ENCODE measurements around the gene TTC7B. TPM values are rescaled to one million over a fixed set of nuclear protein-coding genes. Genes with fewer than 3 reads are reported as not detected.

The TTC7B gene
- total and polyA plus RNA-seq, 2 of the 8 experiments (the other 6 are each of a cell fraction or from before 2014, with no cell fraction given), result 23.7 to 34.0 TPM

DNA sequence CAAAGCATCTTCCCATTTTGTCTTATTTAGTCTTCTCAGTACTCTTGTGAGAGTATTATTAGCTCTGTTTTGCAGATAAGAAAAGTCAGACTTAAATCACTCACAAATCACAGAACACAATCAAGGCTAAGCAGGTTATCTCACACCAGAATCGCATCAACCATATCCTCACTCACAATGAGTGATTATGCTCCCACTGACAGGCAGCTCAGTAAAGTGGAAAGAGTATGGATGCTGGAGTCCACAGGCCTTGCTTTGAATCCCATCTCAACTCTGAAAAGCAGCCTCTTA, 43.1 kb downstream of the TTC7B start:
- Histone ChIP-seq H3K36me3 (ENCODE audit: control insufficient read depth in 2 of 4, insufficient read depth in 4 of 4, low read length in 3 of 4) (no peaks in the 10 kb centered on the region), H3K18ac (ENCODE audit: extremely low read depth, low read length) (no peak overlapping the region), H2BK120ac (replicated peaks; ENCODE audit: low read depth, low read length) (no peak overlapping the region), H3K27ac (ENCODE audit: low read depth, low read length) (no peak overlapping the region), H3K4me1 (replicated peaks in 1 of 4; ENCODE audit: control insufficient read depth in 3 of 4, insufficient read depth in 4 of 4, low read length in 3 of 4) (no peaks in the 10 kb centered on the region; a peak in 1 of 7 replicates), H3K79me1 (ENCODE audit: low read depth, low read length) (no peaks in the 10 kb centered on the region), H3K4ac (replicated peaks; ENCODE audit: insufficient read length, low read depth, low read length) (no peak overlapping the region), H2AK5ac (ENCODE audit: low read depth, low read length) (no peak overlapping the region), H3K23me2 (ENCODE audit: low read depth, low read length) (no peaks in the 10 kb centered on the region), H3K14ac (ENCODE audit: insufficient read length) (no peak overlapping the region), H4K8ac (ENCODE audit: extremely low read depth, insufficient read depth, low read length) (no peak overlapping the region), H3K9ac (replicated peaks in 1 of 4; ENCODE audit: extremely low read depth in 1 of 4, low read depth in 3 of 4, low read length in 3 of 4) (no peak overlapping the region), H3K4me3 (ENCODE audit: extremely low read depth in 1 of 4, insufficient read depth in 2 of 4, low read depth in 3 of 4, low read length in 4 of 4) (no peak overlapping the region), H3K9me3 (ENCODE audit: insufficient read depth in 2 of 2, low read depth in 1 of 2, low read length in 1 of 2) (no peaks in the 10 kb centered on the region), H2BK5ac (ENCODE audit: low read depth, low read length) (no peak overlapping the region), H3K23ac (ENCODE audit: insufficient read length) (no peak overlapping the region), H4K91ac (replicated peaks; ENCODE audit: insufficient read length, low read length) (no peak overlapping the region), H4K20me1 (replicated peaks in 1 of 2; ENCODE audit: control insufficient read depth in 1 of 2, insufficient read depth in 2 of 2, low read length in 2 of 2) (no peaks in the 10 kb centered on the region), H3K4me2 (ENCODE audit: insufficient read depth in 1 of 2, low read depth in 2 of 2, low read length in 2 of 2) (no peak overlapping the region), H3K27me3 (replicated peaks in 1 of 4; ENCODE audit: control insufficient read depth in 3 of 4, extremely low read depth in 1 of 4, insufficient read depth in 3 of 4, low read length in 3 of 4) (no peaks in the 10 kb centered on the region), H2BK15ac (ENCODE audit: low read length) (no peak overlapping the region), H4K5ac (ENCODE audit: insufficient read length, low read depth, low read length) (no peak overlapping the region), H3K79me2 (ENCODE audit: control insufficient read depth in 1 of 2, insufficient read depth in 2 of 2, low read length in 2 of 2) (no peaks in the 10 kb centered on the region), H3K56ac (replicated peaks; ENCODE audit: insufficient read length, low read depth, low read length) (no peak overlapping the region), H2BK12ac (ENCODE audit: low read depth, low read length) (no peak overlapping the region), H2BK20ac (ENCODE audit: low read length) (no peak overlapping the region), H2AFZ (ENCODE audit: low read length) (no peak overlapping the region)
- CTCF ChIA-PET (ENCODE audit: partially characterized antibody), result interaction anchor here (1.5 to 2.7 kb wide), 5 partner anchors 11 to 15 kb away, joined by 4 to 14 read pairs (median 7); no protein-coding TSS in a partner anchor
- FAIRE-seq (no peak), DNase-seq (ENCODE audit: low read depth in 1 of 2, low spot score in 2 of 2) (peak in 1 of 2 experiments; percentile 10)
- TF ChIP-seq SIRT6 (IDR thresholded peaks at IDR 0.05; ENCODE audit: low read length) (no peak), JUND (IDR thresholded peaks at IDR 0.05; ENCODE audit: low read length) (no peak), EGR1 (IDR thresholded peaks at IDR 0.05; ENCODE audit: borderline replicate concordance, low read depth, low read length) (no peak), RXRA (IDR thresholded peaks at IDR 0.05; ENCODE audit: insufficient read depth, low read depth, low read length) (no peak), CTBP2 (IDR thresholded peaks at IDR 0.05; ENCODE audit: borderline replicate concordance, insufficient read depth, insufficient read length, low read length) (no peak), HDAC6 (IDR thresholded peaks at IDR 0.05; ENCODE audit: low read depth, low read length) (no peak), KDM5A (IDR thresholded peaks at IDR 0.05; ENCODE audit: low read length) (no peak), CHD1 (IDR thresholded peaks at IDR 0.05; ENCODE audit: low read depth, low read length) (no peak)
- TF ChIP-seq, protein P1, sequence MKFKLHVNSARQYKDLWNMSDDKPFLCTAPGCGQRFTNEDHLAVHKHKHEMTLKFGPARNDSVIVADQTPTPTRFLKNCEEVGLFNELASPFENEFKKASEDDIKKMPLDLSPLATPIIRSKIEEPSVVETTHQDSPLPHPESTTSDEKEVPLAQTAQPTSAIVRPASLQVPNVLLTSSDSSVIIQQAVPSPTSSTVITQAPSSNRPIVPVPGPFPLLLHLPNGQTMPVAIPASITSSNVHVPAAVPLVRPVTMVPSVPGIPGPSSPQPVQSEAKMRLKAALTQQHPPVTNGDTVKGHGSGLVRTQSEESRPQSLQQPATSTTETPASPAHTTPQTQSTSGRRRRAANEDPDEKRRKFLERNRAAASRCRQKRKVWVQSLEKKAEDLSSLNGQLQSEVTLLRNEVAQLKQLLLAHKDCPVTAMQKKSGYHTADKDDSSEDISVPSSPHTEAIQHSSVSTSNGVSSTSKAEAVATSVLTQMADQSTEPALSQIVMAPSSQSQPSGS (IDR thresholded peaks at IDR 0.05; ENCODE audit: low read length), result no peak
- WGBS, 2 experiments (ENCODE audit: extremely low coverage in 1 of 2, insufficient coverage in 1 of 2, insufficient read length in 1 of 2, insufficient replicate concordance in 2 of 2, low coverage in 1 of 2, low lambda C conversion rate in 2 of 2, missing lambda C conversion rate in 1 of 2), result 95% methylated on average over 1 of the region's 1 CpG; no CpG with 5 or more reads in 1 of the 2 experiments
- POLR2A ChIA-PET (ENCODE audit: partially characterized antibody), result interaction anchor here (2.5 kb wide), 1 partner anchor 15 kb away, joined by 7 read pairs; no protein-coding TSS in a partner anchor
